Measurements from ENCODE around the gene FLNA. TPM values are rescaled to one million over a fixed set of nuclear protein-coding genes. Genes with fewer than 3 reads are reported as not detected.

The FLNA gene
- total RNA-seq, 1 donor from 2014 or later, result 2,809 TPM

DNA sequence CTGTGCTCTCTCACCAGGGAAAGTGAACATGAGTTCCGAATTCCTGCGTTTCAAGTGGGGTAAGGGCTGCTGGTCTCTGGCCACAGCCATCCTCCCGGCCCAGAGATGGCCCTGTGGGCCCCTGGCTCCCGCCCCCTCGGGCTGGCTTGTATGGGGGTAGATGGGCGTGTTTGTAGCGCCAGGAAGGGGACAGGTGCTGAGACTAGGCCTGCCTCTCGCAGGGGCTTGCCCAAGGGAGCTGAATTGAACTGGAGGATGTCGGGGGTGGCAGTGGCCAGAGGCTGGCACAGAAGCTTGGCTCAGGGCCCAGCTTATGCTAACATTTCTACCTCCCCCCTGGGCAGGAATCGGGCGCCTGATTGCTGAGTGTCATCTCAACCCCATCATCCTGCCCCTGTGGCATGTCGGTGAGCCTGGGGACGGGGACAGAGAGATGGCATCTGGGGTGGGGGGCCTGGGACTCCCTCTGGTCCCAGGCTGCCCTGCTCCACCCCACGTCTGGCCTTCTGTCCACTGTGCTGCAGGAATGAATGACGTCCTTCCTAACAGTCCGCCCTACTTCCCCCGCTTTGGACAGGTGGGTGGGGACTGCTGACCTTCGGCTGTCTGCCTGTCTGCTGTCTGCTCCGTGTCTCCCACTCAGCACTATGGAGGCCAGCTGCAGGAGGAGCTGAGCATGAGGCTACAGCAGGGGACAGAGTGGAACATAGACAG lies 45.4 kb upstream of the FLNA start:
- H3K36me3 ChIP-seq (ENCODE audit: insufficient read depth, low read length), result no peaks in the 10 kb centered on the region
- H3K27ac ChIP-seq (ENCODE audit: low read depth, low read length), result no peak overlapping the region
- Mint-ChIP-seq H3K27ac (ENCODE audit: unreplicated experiment) (no peak overlapping the region), H3K9me3 (ENCODE audit: unreplicated experiment) (no peaks in the 10 kb centered on the region), H3K4me1 (ENCODE audit: low read depth, unreplicated experiment) (no peaks in the 10 kb centered on the region), H3K4me3 (ENCODE audit: unreplicated experiment) (no peak overlapping the region), H3K27me3 (ENCODE audit: low read depth, unreplicated experiment) (no peaks in the 10 kb centered on the region), H3K36me3 (ENCODE audit: low read depth, unreplicated experiment) (no peaks in the 10 kb centered on the region)
- H4K20me1 ChIP-seq (ENCODE audit: insufficient read depth, low read length), result no peaks in the 10 kb centered on the region
- no peak overlapping the region for H2AFZ ChIP-seq (ENCODE audit: low read depth, low read length)
- FAIRE-seq (no peak), DNase-seq (ENCODE audit: low read depth) (no peak)
- no peaks in the 10 kb centered on the region for H3K9me3 ChIP-seq (ENCODE audit: insufficient read depth, low read depth, low read length)
- no peaks in the 10 kb centered on the region for H3K4me1 ChIP-seq (ENCODE audit: insufficient read depth, low read length)
- no peaks in the 10 kb centered on the region for H3K79me2 ChIP-seq (ENCODE audit: insufficient read depth, low read length)
- H3K4me2 ChIP-seq (ENCODE audit: low read length), result no peak overlapping the region
- no peak overlapping the region for H3K9ac ChIP-seq (ENCODE audit: low read length)
- TF ChIP-seq EZH2 (IDR thresholded peaks at IDR 0.05; ENCODE audit: insufficient read depth, low read length), result no peak
- TF ChIP-seq, protein P1, sequence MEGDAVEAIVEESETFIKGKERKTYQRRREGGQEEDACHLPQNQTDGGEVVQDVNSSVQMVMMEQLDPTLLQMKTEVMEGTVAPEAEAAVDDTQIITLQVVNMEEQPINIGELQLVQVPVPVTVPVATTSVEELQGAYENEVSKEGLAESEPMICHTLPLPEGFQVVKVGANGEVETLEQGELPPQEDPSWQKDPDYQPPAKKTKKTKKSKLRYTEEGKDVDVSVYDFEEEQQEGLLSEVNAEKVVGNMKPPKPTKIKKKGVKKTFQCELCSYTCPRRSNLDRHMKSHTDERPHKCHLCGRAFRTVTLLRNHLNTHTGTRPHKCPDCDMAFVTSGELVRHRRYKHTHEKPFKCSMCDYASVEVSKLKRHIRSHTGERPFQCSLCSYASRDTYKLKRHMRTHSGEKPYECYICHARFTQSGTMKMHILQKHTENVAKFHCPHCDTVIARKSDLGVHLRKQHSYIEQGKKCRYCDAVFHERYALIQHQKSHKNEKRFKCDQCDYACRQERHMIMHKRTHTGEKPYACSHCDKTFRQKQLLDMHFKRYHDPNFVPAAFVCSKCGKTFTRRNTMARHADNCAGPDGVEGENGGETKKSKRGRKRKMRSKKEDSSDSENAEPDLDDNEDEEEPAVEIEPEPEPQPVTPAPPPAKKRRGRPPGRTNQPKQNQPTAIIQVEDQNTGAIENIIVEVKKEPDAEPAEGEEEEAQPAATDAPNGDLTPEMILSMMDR (IDR thresholded peaks at IDR 0.05; ENCODE audit: insufficient read depth, low read depth, low read length), result no peak
- H3K27me3 ChIP-seq (ENCODE audit: insufficient read depth, low read length), result no peaks in the 10 kb centered on the region
- no peak overlapping the region for H3K4me3 ChIP-seq (ENCODE audit: insufficient read depth, low read depth, low read length)

DNA sequence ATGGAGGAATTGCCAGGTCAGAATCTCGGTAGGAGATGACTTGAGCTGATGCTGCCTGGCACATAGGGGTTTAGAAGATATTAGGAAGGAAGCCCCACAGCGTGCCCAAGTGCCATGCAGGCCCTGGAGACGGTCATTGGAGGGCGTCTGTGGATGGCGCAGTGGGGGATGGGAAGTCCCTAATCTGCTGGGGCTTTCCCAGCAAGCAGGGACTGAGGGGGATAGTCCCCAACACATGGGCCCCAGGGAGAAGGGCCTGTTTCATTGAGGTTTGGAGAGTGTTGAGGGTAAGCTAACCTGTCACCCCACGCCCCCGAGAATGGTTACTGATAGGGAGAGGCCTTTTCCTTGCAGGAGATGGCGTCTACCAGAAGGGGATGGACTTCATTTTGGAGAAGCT lies 44.8 kb upstream of the FLNA start:
- Mint-ChIP-seq H3K36me3 (ENCODE audit: low read depth, unreplicated experiment) (no peaks in the 10 kb centered on the region), H3K4me1 (ENCODE audit: low read depth, unreplicated experiment) (no peaks in the 10 kb centered on the region), H3K9me3 (ENCODE audit: unreplicated experiment) (no peaks in the 10 kb centered on the region), H3K4me3 (ENCODE audit: unreplicated experiment) (no peak overlapping the region), H3K27me3 (ENCODE audit: low read depth, unreplicated experiment) (no peaks in the 10 kb centered on the region), H3K27ac (ENCODE audit: unreplicated experiment) (no peak overlapping the region)
- no peak overlapping the region for H3K4me2 ChIP-seq (ENCODE audit: low read length)
- H3K27ac ChIP-seq (ENCODE audit: low read depth, low read length), result no peak overlapping the region
- no peaks in the 10 kb centered on the region for H3K27me3 ChIP-seq (ENCODE audit: insufficient read depth, low read length)
- no peak overlapping the region for H2AFZ ChIP-seq (ENCODE audit: low read depth, low read length)
- H3K36me3 ChIP-seq (ENCODE audit: insufficient read depth, low read length), result no peaks in the 10 kb centered on the region
- no peak for DNase-seq (ENCODE audit: low read depth)
- no peaks in the 10 kb centered on the region for H3K4me1 ChIP-seq (ENCODE audit: insufficient read depth, low read length)
- no peak overlapping the region for H3K4me3 ChIP-seq (ENCODE audit: insufficient read depth, low read depth, low read length)
- no peaks in the 10 kb centered on the region for H3K79me2 ChIP-seq (ENCODE audit: insufficient read depth, low read length)
- no peaks in the 10 kb centered on the region for H3K9me3 ChIP-seq (ENCODE audit: insufficient read depth, low read depth, low read length)
- FAIRE-seq, result no peak
- TF ChIP-seq EZH2 (IDR thresholded peaks at IDR 0.05; ENCODE audit: insufficient read depth, low read length), result no peak
- TF ChIP-seq, protein P1 (IDR thresholded peaks at IDR 0.05; ENCODE audit: insufficient read depth, low read depth, low read length), result no peak
- no peaks in the 10 kb centered on the region for H4K20me1 ChIP-seq (ENCODE audit: insufficient read depth, low read length)
- no peak overlapping the region for H3K9ac ChIP-seq (ENCODE audit: low read length)

DNA sequence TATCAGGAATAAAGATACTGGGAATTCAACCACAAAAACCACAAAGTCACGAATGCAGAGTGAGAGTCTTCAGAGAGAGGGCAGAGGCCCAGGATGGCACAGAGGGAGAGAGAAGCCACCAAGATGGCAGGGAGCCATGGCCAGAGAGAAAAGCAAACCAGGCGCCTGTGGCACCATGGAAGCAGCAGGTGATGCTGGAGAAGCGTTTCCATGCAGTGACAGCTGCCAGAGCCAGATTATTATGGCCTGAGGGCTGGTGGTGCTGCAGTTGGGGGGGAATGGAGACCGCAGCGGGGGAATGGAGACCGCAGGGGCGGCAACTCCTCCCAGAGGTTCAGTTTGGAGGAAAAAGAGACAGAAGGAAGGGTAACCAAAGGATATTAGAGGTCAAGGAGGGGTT lies 42.7 kb upstream of the FLNA start:
- no peak for FAIRE-seq
- Histone ChIP-seq H2AFZ (ENCODE audit: low read depth, low read length) (no peak overlapping the region), H3K4me1 (ENCODE audit: insufficient read depth, low read length) (peaks cover 3% of the 10 kb centered on the region), H3K4me2 (ENCODE audit: low read length) (no peak overlapping the region), H3K36me3 (ENCODE audit: insufficient read depth, low read length) (no peaks in the 10 kb centered on the region), H3K9me3 (ENCODE audit: insufficient read depth, low read depth, low read length) (no peaks in the 10 kb centered on the region), H3K27me3 (ENCODE audit: insufficient read depth, low read length) (no peaks in the 10 kb centered on the region), H4K20me1 (ENCODE audit: insufficient read depth, low read length) (no peaks in the 10 kb centered on the region), H3K27ac (ENCODE audit: low read depth, low read length) (no peak overlapping the region), H3K4me3 (ENCODE audit: insufficient read depth, low read depth, low read length) (no peak overlapping the region), H3K79me2 (ENCODE audit: insufficient read depth, low read length) (no peaks in the 10 kb centered on the region), H3K9ac (ENCODE audit: low read length) (no peak overlapping the region)
- Mint-ChIP-seq H3K36me3 (ENCODE audit: low read depth, unreplicated experiment) (no peaks in the 10 kb centered on the region), H3K4me3 (ENCODE audit: unreplicated experiment) (no peak overlapping the region), H3K9me3 (ENCODE audit: unreplicated experiment) (no peaks in the 10 kb centered on the region), H3K27ac (ENCODE audit: unreplicated experiment) (no peak overlapping the region), H3K27me3 (ENCODE audit: low read depth, unreplicated experiment) (no peaks in the 10 kb centered on the region), H3K4me1 (ENCODE audit: low read depth, unreplicated experiment) (no peaks in the 10 kb centered on the region)
- TF ChIP-seq EZH2 (IDR thresholded peaks at IDR 0.05; ENCODE audit: insufficient read depth, low read length), result no peak
- TF ChIP-seq, protein P1 (IDR thresholded peaks at IDR 0.05; ENCODE audit: insufficient read depth, low read depth, low read length), result no peak
- no peak for DNase-seq (ENCODE audit: low read depth)

All from astrocyte (in vitro differentiated cells and primary cell).